ENCODE measurements around the gene MUC5AC.

GRCh38 chr11:1116104-1116503, 41.6 kb upstream of the MUC5AC start:
- TF ChIP-seq POLR2A (IDR thresholded peaks at IDR 0.05; ENCODE audit: borderline replicate concordance, extremely low read depth, insufficient read depth, insufficient read length) (no peak), JUND (IDR thresholded peaks at IDR 0.05) (no peak), CTCF (IDR thresholded peaks at IDR 0.05 in 2 of 3, conservative IDR thresholded peaks at IDR 0.05 in 1 of 3; ENCODE audit: borderline replicate concordance in 1 of 3, insufficient read depth in 1 of 3, low read depth in 2 of 3, low read length in 2 of 3) (no peak), MAX (IDR thresholded peaks at IDR 0.05) (no peak), POLR2AphosphoS5 (IDR thresholded peaks at IDR 0.05; ENCODE audit: low read depth, low read length) (no peak), YY1 (IDR thresholded peaks at IDR 0.05; ENCODE audit: extremely low read depth, insufficient replicate concordance, low read depth, low read length) (no peak)
